ENCODE data around the gene CX3CL1. TPM values are rescaled to one million over a fixed set of nuclear protein-coding genes. Genes with fewer than 3 reads are reported as not detected.
"Not testable (repeated sequence)": the region's sequence is repeated elsewhere in the genome, so short reads cannot be mapped to it uniquely, and the experiment has no call there.

CX3CL1 gene
- total RNA-seq, 1 donor from 2014 or later, result 9.6 TPM

DNA sequence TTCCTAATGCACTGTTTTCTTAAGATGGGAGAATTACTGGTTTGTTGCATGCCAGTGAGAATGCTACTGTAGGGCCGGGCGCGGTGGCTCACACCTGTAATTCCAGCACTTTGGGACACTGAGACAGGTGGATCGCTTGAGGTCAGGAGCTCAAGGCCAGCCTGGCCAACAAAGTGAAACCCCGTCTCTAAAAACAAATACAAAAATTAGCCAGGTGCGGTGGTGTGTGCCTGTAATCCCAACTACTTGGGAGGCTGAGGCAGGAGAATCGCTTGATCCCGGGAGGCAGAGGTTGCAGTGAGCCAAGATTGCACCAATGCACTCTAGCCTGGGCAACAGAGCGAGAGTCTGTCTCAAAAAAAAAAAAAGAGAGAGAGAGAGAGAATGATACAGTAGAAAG lies 29.7 kb upstream of the CX3CL1 start:
- H3K4me3 ChIP-seq (ENCODE audit: insufficient read depth, low read depth, low read length); H3K9ac ChIP-seq (ENCODE audit: low read length); H2AFZ ChIP-seq (ENCODE audit: low read depth, low read length); H3K9me3 ChIP-seq (ENCODE audit: insufficient read depth, low read depth, low read length); FAIRE-seq; H3K4me2 ChIP-seq (ENCODE audit: low read length); H3K36me3 ChIP-seq (ENCODE audit: insufficient read depth, low read length); DNase-seq (ENCODE audit: low read depth); H4K20me1 ChIP-seq (ENCODE audit: insufficient read depth, low read length); H3K27ac Mint-ChIP-seq (ENCODE audit: unreplicated experiment); H3K4me3 Mint-ChIP-seq (ENCODE audit: unreplicated experiment); H3K79me2 ChIP-seq (ENCODE audit: insufficient read depth, low read length); H3K27ac ChIP-seq (ENCODE audit: low read depth, low read length); H3K36me3 Mint-ChIP-seq (ENCODE audit: low read depth, unreplicated experiment): not testable (repeated sequence)
- Histone ChIP-seq H3K27me3 (ENCODE audit: insufficient read depth, low read length) (peaks cover 13% of the 10 kb centered on the region), H3K4me1 (ENCODE audit: insufficient read depth, low read length) (peaks cover 18% of the 10 kb centered on the region)
- Mint-ChIP-seq H3K27me3 (ENCODE audit: low read depth, unreplicated experiment) (peaks cover 14% of the 10 kb centered on the region), H3K9me3 (ENCODE audit: unreplicated experiment) (peaks cover 19% of the 10 kb centered on the region), H3K4me1 (ENCODE audit: low read depth, unreplicated experiment) (peaks cover 27% of the 10 kb centered on the region)

DNA sequence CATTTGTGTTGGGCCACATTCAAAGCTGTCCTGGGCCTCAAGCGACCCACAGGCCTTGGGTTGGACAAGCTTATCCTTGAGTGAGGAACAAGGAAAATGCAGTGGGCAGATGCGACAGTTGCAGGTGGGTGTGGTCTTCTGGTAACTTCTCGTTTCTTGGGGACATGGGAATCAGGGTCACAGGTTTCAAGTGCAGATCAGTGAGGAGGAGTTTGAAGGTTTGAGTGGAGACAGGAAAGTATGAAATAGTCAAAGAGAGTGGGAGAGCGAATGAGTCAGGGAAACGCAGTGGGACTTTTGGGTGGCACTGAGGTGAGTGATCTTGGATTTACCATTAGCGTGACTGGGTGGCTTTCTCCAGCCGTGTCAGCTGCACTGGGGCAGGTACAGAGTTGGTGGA lies 29.1 kb upstream of the CX3CL1 start:
- Histone ChIP-seq H3K9me3 (ENCODE audit: insufficient read depth, low read depth, low read length) (peaks cover 4% of the 10 kb centered on the region), H3K9ac (ENCODE audit: low read length) (no peak overlapping the region), H2AFZ (ENCODE audit: low read depth, low read length) (no peak overlapping the region), H3K36me3 (ENCODE audit: insufficient read depth, low read length) (no peaks in the 10 kb centered on the region), H3K4me2 (ENCODE audit: low read length) (no peak overlapping the region), H4K20me1 (ENCODE audit: insufficient read depth, low read length) (no peaks in the 10 kb centered on the region), H3K4me3 (ENCODE audit: insufficient read depth, low read depth, low read length) (no peak overlapping the region), H3K79me2 (ENCODE audit: insufficient read depth, low read length) (no peaks in the 10 kb centered on the region), H3K27me3 (ENCODE audit: insufficient read depth, low read length) (peaks cover 17% of the 10 kb centered on the region), H3K4me1 (ENCODE audit: insufficient read depth, low read length) (peaks cover 18% of the 10 kb centered on the region), H3K27ac (ENCODE audit: low read depth, low read length) (no peak overlapping the region)
- Mint-ChIP-seq H3K4me1 (ENCODE audit: low read depth, unreplicated experiment) (peaks cover 27% of the 10 kb centered on the region), H3K4me3 (ENCODE audit: unreplicated experiment) (no peak overlapping the region), H3K27me3 (ENCODE audit: low read depth, unreplicated experiment) (peaks cover 14% of the 10 kb centered on the region), H3K27ac (ENCODE audit: unreplicated experiment) (no peak overlapping the region), H3K36me3 (ENCODE audit: low read depth, unreplicated experiment) (no peaks in the 10 kb centered on the region), H3K9me3 (ENCODE audit: unreplicated experiment) (peaks cover 18% of the 10 kb centered on the region)
- FAIRE-seq (no peak), DNase-seq (ENCODE audit: low read depth) (no peak)
- TF ChIP-seq EZH2 (IDR thresholded peaks at IDR 0.05; ENCODE audit: insufficient read depth, low read length), result no peak
- TF ChIP-seq, protein P1, sequence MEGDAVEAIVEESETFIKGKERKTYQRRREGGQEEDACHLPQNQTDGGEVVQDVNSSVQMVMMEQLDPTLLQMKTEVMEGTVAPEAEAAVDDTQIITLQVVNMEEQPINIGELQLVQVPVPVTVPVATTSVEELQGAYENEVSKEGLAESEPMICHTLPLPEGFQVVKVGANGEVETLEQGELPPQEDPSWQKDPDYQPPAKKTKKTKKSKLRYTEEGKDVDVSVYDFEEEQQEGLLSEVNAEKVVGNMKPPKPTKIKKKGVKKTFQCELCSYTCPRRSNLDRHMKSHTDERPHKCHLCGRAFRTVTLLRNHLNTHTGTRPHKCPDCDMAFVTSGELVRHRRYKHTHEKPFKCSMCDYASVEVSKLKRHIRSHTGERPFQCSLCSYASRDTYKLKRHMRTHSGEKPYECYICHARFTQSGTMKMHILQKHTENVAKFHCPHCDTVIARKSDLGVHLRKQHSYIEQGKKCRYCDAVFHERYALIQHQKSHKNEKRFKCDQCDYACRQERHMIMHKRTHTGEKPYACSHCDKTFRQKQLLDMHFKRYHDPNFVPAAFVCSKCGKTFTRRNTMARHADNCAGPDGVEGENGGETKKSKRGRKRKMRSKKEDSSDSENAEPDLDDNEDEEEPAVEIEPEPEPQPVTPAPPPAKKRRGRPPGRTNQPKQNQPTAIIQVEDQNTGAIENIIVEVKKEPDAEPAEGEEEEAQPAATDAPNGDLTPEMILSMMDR (IDR thresholded peaks at IDR 0.05; ENCODE audit: insufficient read depth, low read depth, low read length), result no peak

DNA sequence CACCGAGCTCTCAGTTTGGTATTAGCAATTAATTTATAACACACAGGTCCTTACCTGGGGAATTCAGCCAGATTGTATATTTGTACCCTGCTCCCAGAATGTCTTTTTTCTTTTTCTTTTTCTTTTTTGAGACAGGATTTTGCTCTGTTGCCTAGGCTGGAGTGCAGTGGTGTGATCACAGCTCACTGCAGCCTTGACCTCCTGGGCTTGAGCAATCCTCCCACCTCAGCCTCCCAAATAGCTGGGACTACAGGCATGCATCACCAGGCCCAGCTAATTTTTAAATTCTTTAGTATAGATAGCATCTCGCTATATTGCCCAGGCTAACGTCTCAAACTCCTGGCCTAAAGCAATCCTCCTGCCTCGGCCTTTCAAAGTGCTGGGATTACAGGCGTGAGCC lies 28.2 kb upstream of the CX3CL1 start:
- Mint-ChIP-seq H3K9me3 (ENCODE audit: unreplicated experiment) (peaks cover 18% of the 10 kb centered on the region), H3K27me3 (ENCODE audit: low read depth, unreplicated experiment) (peaks cover 20% of the 10 kb centered on the region), H3K4me1 (ENCODE audit: low read depth, unreplicated experiment) (peaks cover 26% of the 10 kb centered on the region)
- not testable (repeated sequence) for H3K9ac ChIP-seq (ENCODE audit: low read length); H3K4me3 Mint-ChIP-seq (ENCODE audit: unreplicated experiment); H3K79me2 ChIP-seq (ENCODE audit: insufficient read depth, low read length); H3K27ac Mint-ChIP-seq (ENCODE audit: unreplicated experiment); H4K20me1 ChIP-seq (ENCODE audit: insufficient read depth, low read length); H3K36me3 ChIP-seq (ENCODE audit: insufficient read depth, low read length); H3K4me2 ChIP-seq (ENCODE audit: low read length); FAIRE-seq; H3K36me3 Mint-ChIP-seq (ENCODE audit: low read depth, unreplicated experiment); H2AFZ ChIP-seq (ENCODE audit: low read depth, low read length); DNase-seq (ENCODE audit: low read depth); H3K27ac ChIP-seq (ENCODE audit: low read depth, low read length); H3K4me3 ChIP-seq (ENCODE audit: insufficient read depth, low read depth, low read length); H3K9me3 ChIP-seq (ENCODE audit: insufficient read depth, low read depth, low read length)
- H3K27me3 ChIP-seq (ENCODE audit: insufficient read depth, low read length), result peaks cover 25% of the 10 kb centered on the region
- peaks cover 18% of the 10 kb centered on the region for H3K4me1 ChIP-seq (ENCODE audit: insufficient read depth, low read length)

DNA sequence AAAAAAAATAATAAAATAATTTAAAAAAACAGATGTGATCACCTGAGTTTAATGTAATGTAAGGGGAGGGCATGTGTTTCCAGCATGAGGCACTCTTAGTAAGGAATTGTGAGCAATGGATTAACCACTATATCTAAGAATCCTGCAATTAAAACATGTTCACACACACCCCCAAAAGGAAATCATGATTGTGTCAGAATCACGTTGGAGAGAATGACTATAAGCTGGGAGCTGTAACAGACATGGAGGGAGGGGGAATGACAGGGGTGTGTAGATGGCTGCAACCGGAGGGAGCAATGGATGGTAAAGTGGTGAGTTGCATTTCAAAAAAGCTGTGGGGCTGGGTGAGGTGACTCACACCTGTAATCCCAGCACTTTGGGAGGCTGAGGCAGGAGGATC lies 27.3 kb upstream of the CX3CL1 start:
- no peak overlapping the region for H3K4me2 ChIP-seq (ENCODE audit: low read length)
- Mint-ChIP-seq H3K27ac (ENCODE audit: unreplicated experiment) (no peak overlapping the region), H3K9me3 (ENCODE audit: unreplicated experiment) (peaks cover 18% of the 10 kb centered on the region), H3K27me3 (ENCODE audit: low read depth, unreplicated experiment) (peaks cover 22% of the 10 kb centered on the region), H3K4me3 (ENCODE audit: unreplicated experiment) (no peak overlapping the region), H3K4me1 (ENCODE audit: low read depth, unreplicated experiment) (peaks cover 18% of the 10 kb centered on the region), H3K36me3 (ENCODE audit: low read depth, unreplicated experiment) (no peaks in the 10 kb centered on the region)
- DNase-seq (ENCODE audit: low read depth) (no peak), FAIRE-seq (no peak)
- H3K9ac ChIP-seq (ENCODE audit: low read length), result no peak overlapping the region
- no peaks in the 10 kb centered on the region for H4K20me1 ChIP-seq (ENCODE audit: insufficient read depth, low read length)
- H3K27me3 ChIP-seq (ENCODE audit: insufficient read depth, low read length), result peaks cover 34% of the 10 kb centered on the region
- H3K79me2 ChIP-seq (ENCODE audit: insufficient read depth, low read length), result no peaks in the 10 kb centered on the region
- H3K4me1 ChIP-seq (ENCODE audit: insufficient read depth, low read length), result peaks cover 11% of the 10 kb centered on the region
- H3K27ac ChIP-seq (ENCODE audit: low read depth, low read length), result no peak overlapping the region
- TF ChIP-seq, protein P1 (IDR thresholded peaks at IDR 0.05; ENCODE audit: insufficient read depth, low read depth, low read length), result no peak
- TF ChIP-seq EZH2 (IDR thresholded peaks at IDR 0.05; ENCODE audit: insufficient read depth, low read length), result no peak
- no peaks in the 10 kb centered on the region for H3K36me3 ChIP-seq (ENCODE audit: insufficient read depth, low read length)
- H3K4me3 ChIP-seq (ENCODE audit: insufficient read depth, low read depth, low read length), result no peak overlapping the region
- peaks cover 4% of the 10 kb centered on the region for H3K9me3 ChIP-seq (ENCODE audit: insufficient read depth, low read depth, low read length)
- H2AFZ ChIP-seq (ENCODE audit: low read depth, low read length), result no peak overlapping the region
